IMR-90 (cell line): Measurements from ENCODE around the gene IMPDH1. TPM values are rescaled to one million over a fixed set of nuclear protein-coding genes. Genes with fewer than 3 reads are reported as not detected.

Source experiments
- CTCF ChIP-seq: conservative IDR thresholded peaks from 2 replicates; pipeline ENCODE4 v1.5.1; 2012; ENCODE audit warnings: mild to moderate bottlenecking, low read depth, low read length, improper control_type of control experiment
- microRNA-seq, 2 experiments: library from miRNA; stranded (forward) in 1 of 2; unstranded in 1 of 2; fragments of 10-50 nt in 1 of 2; fragments of <30 nt in 1 of 2; gene quantifications in 1 of 2; microRNA quantifications in 1 of 2; one replicate each; pipeline versions ENCODE3 to v1.1.0; 2013 to 2020; ENCODE audit not compliant: insufficient read depth in 1 of 2, insufficient read length in 1 of 2, unreplicated experiment in 1 of 2
- polyA plus RNA-seq, 3 experiments: library from polyadenylated mRNA; depleted of rRNA; stranded (reverse); fragments of >200 nt; gene quantifications; 2 replicates each; pipeline ENCODE4 v1.2.3, GENCODE V29; 2012; ENCODE audit warnings: low replicate concordance in 1 of 3
- small RNA-seq, 5 experiments: library from RNA; depleted of rRNA; stranded (forward); fragments of <200 nt; gene quantifications; one replicate each; pipeline ENCODE3, GENCODE V24; 2012
- total RNA-seq: library from RNA; depleted of rRNA; stranded (reverse); fragments of >200 nt; gene quantifications from 2 replicates; pipeline ENCODE4 v1.2.3, GENCODE V29; 2012; rRNA removed

Gene IMPDH1
- total and polyA plus RNA-seq, 2 of the 4 experiments (the other 2 are of a cell fraction): 49.5 to 69.3 TPM

GRCh38 chr7:128343554-128344430 lies 66.0 kb downstream of the IMPDH1 start, which contains the start of gene RBM28 (continued):
- no peak for TF ChIP-seq CTCF

Small RNA genes lying within 50 kb of the gene (microRNA-seq; reads per million reads assigned to microRNA genes)
- not detected for gene AC010655.1 (ENCODE audit: insufficient read depth, insufficient read length)
- gene RNU7-27P (ENCODE audit: insufficient read depth, insufficient read length): not detected
- not detected for gene RNU7-54P (ENCODE audit: insufficient read depth, insufficient read length)

Small RNA genes lying within 50 kb of the gene (small RNA-seq; reads per million reads assigned to genes)
- gene AC010655.1: 0 reads per million in 5 experiments
- gene RNU7-27P: 0 to 1.8 (median 0) reads per million in 5 experiments
- 0 reads per million in 5 experiments for gene RNU7-54P

Other genes with a start within 250 kb of the IMPDH1 start
- gene LEP, start 168.7 kb downstream of the IMPDH1 start, total RNA-seq: not detected in 2 replicates
- not detected in 2 replicates for gene LEP, start 168.7 kb downstream of the IMPDH1 start, polyA plus RNA-seq (2012; rRNA removed)
- 12.4 and 18.6 TPM in 2 replicates for gene RBM28, start 66.1 kb downstream of the IMPDH1 start, total RNA-seq
- 18.6 and 20.4 TPM in 2 replicates for gene RBM28, start 66.1 kb downstream of the IMPDH1 start, polyA plus RNA-seq (2012; rRNA removed)
- gene PRRT4, start 48.3 kb downstream of the IMPDH1 start, total RNA-seq: not detected in 2 replicates
- gene PRRT4, start 48.3 kb downstream of the IMPDH1 start, polyA plus RNA-seq (2012; rRNA removed): not detected in 2 replicates
- 23.6 and 31.2 TPM in 2 replicates for gene HILPDA, start 45.9 kb upstream of the IMPDH1 start, total RNA-seq
- 29.8 and 35.6 TPM in 2 replicates for gene HILPDA, start 45.9 kb upstream of the IMPDH1 start, polyA plus RNA-seq (2012; rRNA removed)
- 34.2 and 45.8 TPM in 2 replicates for gene METTL2B, start 66.8 kb upstream of the IMPDH1 start, total RNA-seq
- gene METTL2B, start 66.8 kb upstream of the IMPDH1 start, polyA plus RNA-seq (2012; rRNA removed): 14.1 and 18.0 TPM in 2 replicates